AG10803 (cell line): ENCODE measurements around the gene ANKRD63.

Experiments used
- DNase-seq: peaks from one replicate; pipeline ENCODE4 v3.0.0; 2010; ENCODE audit warnings: low read depth
- H3K4me3 ChIP-seq: 2 replicates; pipeline ENCODE4 v1.5.1; 2011; ENCODE audit warnings: mild to moderate bottlenecking, low read length, control low read depth
- TF ChIP-seq, protein P1 (sequence below): conservative IDR thresholded peaks from 2 replicates; pipeline ENCODE4 v1.5.1; 2011; ENCODE audit warnings: mild to moderate bottlenecking, low read length, control low read depth, inconsistent platforms

Gene ANKRD63

DNA sequence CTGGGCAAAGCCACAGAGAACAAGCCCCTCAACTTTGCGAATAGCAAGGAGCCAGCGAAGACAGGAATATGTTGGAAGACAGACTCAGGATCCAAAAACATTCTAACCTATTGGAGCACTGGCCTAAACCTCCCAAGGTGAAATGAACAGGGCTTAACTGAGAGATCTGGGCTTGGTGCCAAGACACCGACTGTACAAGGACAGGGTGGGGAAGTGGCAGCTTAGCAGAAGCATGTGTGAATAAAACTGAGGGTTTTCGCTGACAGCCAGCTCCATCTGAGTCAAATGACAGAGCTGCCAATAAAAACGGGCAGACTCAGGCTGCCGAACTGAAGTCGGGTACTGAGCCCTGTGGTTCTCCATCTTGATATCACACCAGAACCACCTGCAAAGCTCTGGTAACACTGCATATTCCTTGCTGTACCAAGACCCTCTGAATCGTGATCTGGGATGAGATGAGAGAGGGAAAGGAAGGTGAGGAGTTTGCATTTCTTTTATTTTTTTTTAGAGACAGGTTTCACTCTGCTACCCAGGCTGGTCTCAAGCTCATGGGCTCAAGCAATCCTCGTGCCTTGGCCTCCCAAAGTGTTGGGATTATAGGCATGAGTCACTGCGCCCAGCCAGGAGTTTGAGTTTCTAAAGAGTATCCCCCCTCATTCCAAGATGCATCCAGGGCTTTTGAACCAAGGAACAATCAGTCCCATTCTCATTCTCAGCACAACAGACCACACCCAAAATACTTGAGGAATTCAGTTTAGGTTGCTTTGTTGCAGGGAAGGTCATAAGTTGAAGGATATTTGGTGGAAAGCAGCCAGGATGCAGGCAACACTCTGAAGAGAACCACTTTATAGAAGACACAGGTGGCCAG lies 30.9 kb upstream of the ANKRD63 start:
- DNase-seq, result peak; percentile 32
- TF ChIP-seq, protein P1, sequence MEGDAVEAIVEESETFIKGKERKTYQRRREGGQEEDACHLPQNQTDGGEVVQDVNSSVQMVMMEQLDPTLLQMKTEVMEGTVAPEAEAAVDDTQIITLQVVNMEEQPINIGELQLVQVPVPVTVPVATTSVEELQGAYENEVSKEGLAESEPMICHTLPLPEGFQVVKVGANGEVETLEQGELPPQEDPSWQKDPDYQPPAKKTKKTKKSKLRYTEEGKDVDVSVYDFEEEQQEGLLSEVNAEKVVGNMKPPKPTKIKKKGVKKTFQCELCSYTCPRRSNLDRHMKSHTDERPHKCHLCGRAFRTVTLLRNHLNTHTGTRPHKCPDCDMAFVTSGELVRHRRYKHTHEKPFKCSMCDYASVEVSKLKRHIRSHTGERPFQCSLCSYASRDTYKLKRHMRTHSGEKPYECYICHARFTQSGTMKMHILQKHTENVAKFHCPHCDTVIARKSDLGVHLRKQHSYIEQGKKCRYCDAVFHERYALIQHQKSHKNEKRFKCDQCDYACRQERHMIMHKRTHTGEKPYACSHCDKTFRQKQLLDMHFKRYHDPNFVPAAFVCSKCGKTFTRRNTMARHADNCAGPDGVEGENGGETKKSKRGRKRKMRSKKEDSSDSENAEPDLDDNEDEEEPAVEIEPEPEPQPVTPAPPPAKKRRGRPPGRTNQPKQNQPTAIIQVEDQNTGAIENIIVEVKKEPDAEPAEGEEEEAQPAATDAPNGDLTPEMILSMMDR, result no peak
- H3K4me3 ChIP-seq, result no peak overlapping the region

GRCh38 chr15:40312370-40313158 lies 29.7 kb upstream of the ANKRD63 start:
- TF ChIP-seq, protein P1, result no peak
- no peak for DNase-seq
- H3K4me3 ChIP-seq, result no peak overlapping the region

DNA sequence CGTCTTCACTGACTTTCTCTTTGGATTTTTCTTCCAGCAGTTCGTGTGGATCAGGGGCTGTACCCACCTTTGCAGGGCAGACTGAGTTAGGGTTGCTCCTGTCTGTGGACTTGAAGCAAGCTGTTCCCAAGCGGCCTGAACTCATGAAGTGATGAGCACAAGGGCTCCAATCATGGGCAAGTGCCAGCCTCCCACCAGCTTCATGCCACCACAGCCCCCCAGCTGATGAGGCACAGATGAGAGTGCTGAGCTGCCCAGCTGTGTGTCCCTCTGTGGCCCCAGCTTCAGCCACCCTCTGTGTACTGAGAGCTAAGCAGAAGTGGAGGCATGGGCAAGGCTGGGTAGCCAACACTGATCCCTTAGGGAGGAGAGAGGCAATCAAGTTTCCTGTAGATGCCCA lies 28.1 kb upstream of the ANKRD63 start:
- no peak overlapping the region for H3K4me3 ChIP-seq
- DNase-seq, result no peak
- TF ChIP-seq, protein P1, result no peak

DNA sequence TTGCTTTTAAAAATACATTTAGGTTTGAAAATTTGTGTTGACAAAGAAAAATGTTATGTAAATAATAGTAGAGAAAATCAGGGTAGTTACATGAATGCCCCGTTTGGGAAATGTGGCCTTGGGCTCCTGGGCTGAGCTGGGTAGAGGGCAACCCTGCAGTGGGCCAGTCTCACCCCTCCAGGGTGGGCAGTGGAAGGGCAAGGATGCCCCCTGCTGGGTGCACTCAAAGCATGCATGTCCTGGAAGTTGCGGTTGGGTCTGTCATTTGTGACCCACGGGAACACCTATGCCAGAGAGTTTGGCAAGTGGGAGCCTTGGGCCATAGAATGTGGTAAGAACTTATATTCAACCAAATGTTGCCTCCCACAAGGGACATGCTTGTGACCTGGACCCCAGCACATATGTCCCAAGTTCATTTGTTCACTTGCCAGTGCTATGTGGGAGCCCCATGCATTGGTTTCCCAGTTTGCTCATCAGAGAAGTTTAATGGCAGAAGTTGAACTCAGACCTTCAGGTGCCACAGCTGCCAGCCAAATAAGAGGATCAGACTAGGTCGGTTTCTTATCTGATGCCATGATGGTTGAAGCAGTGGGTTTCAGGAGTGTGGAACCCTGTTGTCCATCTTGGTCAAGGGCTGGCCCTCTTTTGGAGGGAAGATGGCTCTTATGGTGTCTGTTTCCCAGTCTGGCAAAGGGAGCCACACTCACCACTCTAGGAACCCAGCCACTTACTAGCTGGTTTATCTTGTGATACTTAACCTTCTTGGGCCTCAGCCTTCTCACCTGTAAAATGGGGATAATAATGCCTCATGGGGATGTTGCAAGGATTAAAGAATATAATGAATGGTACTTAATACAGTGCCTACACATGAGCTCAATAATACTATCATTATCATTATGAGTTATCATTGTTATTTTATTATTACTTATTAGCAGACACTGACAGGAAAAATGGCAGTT lies 27.4 kb upstream of the ANKRD63 start:
- no peak for DNase-seq
- TF ChIP-seq, protein P1, result peak; percentile 60

GRCh38 chr15:40309344-40309862 lies 26.5 kb upstream of the ANKRD63 start:
- no peak for DNase-seq
- TF ChIP-seq, protein P1, result no peak
- H3K4me3 ChIP-seq, result no peak overlapping the region

More for the DNA sequence above, 27.4 kb upstream of the ANKRD63 start:
- no peak overlapping the region for H3K4me3 ChIP-seq

DNA sequence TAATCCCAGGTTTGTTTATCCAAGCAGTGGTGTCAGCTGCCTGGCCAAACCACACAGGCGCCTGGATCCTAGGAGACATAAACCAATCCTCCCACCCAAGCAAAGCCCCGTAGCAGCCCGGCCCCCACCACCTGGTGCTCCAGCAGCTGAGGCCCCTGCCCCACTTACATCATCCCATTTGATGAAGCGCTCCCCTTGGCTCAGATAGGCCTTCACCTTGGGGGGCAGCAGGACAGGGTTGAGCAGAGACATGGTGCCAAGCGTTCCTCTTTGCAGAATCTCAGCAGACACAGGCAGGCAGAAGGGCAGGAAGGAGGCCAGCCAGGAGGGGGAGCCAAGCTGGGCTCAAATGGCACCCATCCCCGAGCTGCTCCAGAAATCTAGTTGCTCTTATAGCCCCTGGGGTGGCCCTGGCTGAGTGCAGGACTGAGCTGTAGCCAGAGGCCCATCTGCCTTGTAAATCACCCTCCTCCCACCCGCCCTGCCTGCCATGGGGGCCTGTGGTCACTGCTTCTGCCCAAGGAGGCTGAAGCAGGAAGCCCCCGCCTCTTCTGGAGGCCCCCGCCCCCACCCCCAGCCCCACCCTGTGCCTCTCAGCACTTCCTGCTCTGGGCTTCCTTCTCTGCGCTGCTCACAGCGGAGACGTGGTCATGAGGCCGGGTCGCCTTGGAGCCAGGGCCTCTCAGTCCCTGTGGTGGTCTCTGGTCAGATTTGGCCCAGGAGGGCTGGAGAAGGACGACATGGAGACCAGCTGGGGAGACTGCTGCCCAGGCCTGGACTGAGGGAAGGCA lies 24.8 kb upstream of the ANKRD63 start, which contains the start of gene PLCB2:
Gene PLCB2, minus strand, starts transcription at position 515 of the 791 bp plus-strand sequence. Its CDS starts 263 bp downstream, at position 252.
- TF ChIP-seq, protein P1, result peak; percentile 13
- H3K4me3 ChIP-seq, result no peak within 1 kb of the TSS

More for the DNA sequence above, 24.8 kb upstream of the ANKRD63 start, which contains the start of gene PLCB2:
- DNase-seq, result no peak
